KMS-11 (cell line): ENCODE results near the gene EML6.

Experiments
- H2AFZ ChIP-seq: fragments of 200-600 bp; sonication (generic); 2 replicates; pipeline ENCODE4 v1.6.1; 2016; ENCODE audit warnings: antibody characterized with exemption, mixed run types, low read depth
- H3K27ac ChIP-seq: fragments of 200-600 bp; sonication (generic); 2 replicates; pipeline ENCODE4 v1.6.1; 2016; ENCODE audit warnings: mild to moderate bottlenecking, mixed run types
- H3K27me3 ChIP-seq: fragments of 200-600 bp; sonication (generic); 2 replicates; pipeline ENCODE4 v1.6.1; 2017; ENCODE audit warnings: mild to moderate bottlenecking, low read depth, mixed run types, moderate library complexity; ENCODE audit not compliant: insufficient read depth
- H3K36me3 ChIP-seq: fragments of 200-600 bp; sonication (generic); 2 replicates; pipeline ENCODE4 v1.6.1; 2017; ENCODE audit warnings: mild to moderate bottlenecking, mixed run types; ENCODE audit not compliant: insufficient read depth
- H3K4me1 ChIP-seq: fragments of 200-600 bp; sonication (generic); 2 replicates; pipeline ENCODE4 v1.6.1; 2016; ENCODE audit warnings: mild to moderate bottlenecking, low read depth, mixed run types; ENCODE audit not compliant: poor library complexity, severe bottlenecking
- H3K4me2 ChIP-seq: fragments of 200-600 bp; sonication (generic); 2 replicates; pipeline ENCODE4 v1.7.0; 2016; ENCODE audit warnings: mild to moderate bottlenecking, mixed run types
- H3K4me3 ChIP-seq: fragments of 200-600 bp; sonication (generic); IDR thresholded peaks from 2 replicates; pipeline ENCODE4 v1.6.1; 2017; ENCODE audit warnings: low read depth, low read length, mixed read lengths; ENCODE audit not compliant: insufficient read depth
- H3K79me2 ChIP-seq: fragments of 200-600 bp; sonication (generic); 2 replicates; pipeline ENCODE4 v1.6.1; 2016; ENCODE audit warnings: low read depth, mixed run types; ENCODE audit not compliant: insufficient read depth
- H3K9ac ChIP-seq: fragments of 200-600 bp; sonication (generic); 2 replicates; pipeline ENCODE4 v1.6.1; 2016; ENCODE audit warnings: mild to moderate bottlenecking, mixed run types
- H4K20me1 ChIP-seq: fragments of 200-600 bp; sonication (generic); 2 replicates; pipeline ENCODE4 v1.6.1; 2016; ENCODE audit warnings: mild to moderate bottlenecking, mixed run types; ENCODE audit not compliant: insufficient read depth
- CTCF ChIP-seq: fragments of 200-600 bp; sonication (generic); conservative IDR thresholded peaks from 2 replicates; pipeline ENCODE4 v1.6.1; 2017; ENCODE audit warnings: low read depth, mild to moderate bottlenecking, antibody characterized with exemption, low read length, moderate library complexity, mixed read lengths

The EML6 gene

GRCh38 chr2:54740333-54740732 is 16.9 kb downstream of the EML6 start:
- Histone ChIP-seq H3K36me3 (no peaks in the 10 kb centered on the region), H3K4me3 (no peak overlapping the region), H3K79me2 (no peaks in the 10 kb centered on the region), H3K4me2 (no peak overlapping the region), H4K20me1 (no peaks in the 10 kb centered on the region), H3K27ac (no peak overlapping the region), H3K9ac (no peak overlapping the region), H3K27me3 (no peaks in the 10 kb centered on the region), H2AFZ (no peak overlapping the region), H3K4me1 (no peaks in the 10 kb centered on the region)
- TF ChIP-seq CTCF: no peak

- H3K27ac ChIP-seq: no peak overlapping the region
- H3K4me2 ChIP-seq: no peak overlapping the region
- H3K27me3 ChIP-seq: no peaks in the 10 kb centered on the region
- H3K79me2 ChIP-seq: no peaks in the 10 kb centered on the region
- H3K9ac ChIP-seq: no peak overlapping the region
- H3K4me3 ChIP-seq: no peak overlapping the region
- no peaks in the 10 kb centered on the region for H3K36me3 ChIP-seq
- no peaks in the 10 kb centered on the region for H4K20me1 ChIP-seq
- TF ChIP-seq CTCF: no peak
- H3K4me1 ChIP-seq: no peaks in the 10 kb centered on the region
- H2AFZ ChIP-seq: no peak overlapping the region
Observed at GRCh38 chr2:54741250-54741649, 17.8 kb downstream of the EML6 start.

DNA sequence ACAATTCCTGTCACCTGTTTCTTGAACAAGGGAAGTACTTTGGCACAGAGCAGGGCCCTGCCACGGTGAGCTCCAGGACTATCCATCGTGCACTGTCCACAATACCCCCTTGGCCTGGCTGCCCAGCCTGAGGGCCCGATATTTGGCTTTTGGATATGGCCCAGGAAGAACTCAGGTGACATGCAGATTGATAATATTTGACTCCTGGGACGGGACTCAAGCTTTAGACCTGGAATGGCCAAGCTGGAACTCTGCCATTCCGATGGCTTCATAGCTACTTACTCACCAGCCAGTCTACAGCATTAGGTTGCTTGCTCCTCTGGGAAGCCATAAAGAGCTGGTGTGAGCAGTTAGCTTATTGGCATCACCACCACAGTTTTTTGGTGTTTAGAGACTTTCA is 26.6 kb downstream of the EML6 start:
- no peak for TF ChIP-seq CTCF
- Histone ChIP-seq H3K27me3 (no peaks in the 10 kb centered on the region), H4K20me1 (no peaks in the 10 kb centered on the region), H3K4me1 (peaks cover 15% of the 10 kb centered on the region), H3K4me2 (no peak overlapping the region), H3K4me3 (no peak overlapping the region), H3K79me2 (no peaks in the 10 kb centered on the region), H3K9ac (no peak overlapping the region), H3K36me3 (no peaks in the 10 kb centered on the region), H3K27ac (no peak overlapping the region), H2AFZ (no peak overlapping the region)

- Histone ChIP-seq H3K4me1 (peaks cover 35% of the 10 kb centered on the region), H4K20me1 (no peaks in the 10 kb centered on the region)
- TF ChIP-seq CTCF: no peak
Observed at GRCh38 chr2:54752439-54752838, 29.0 kb downstream of the EML6 start.

More at GRCh38 chr2:54752439-54752838, 29.0 kb downstream of the EML6 start:
- H3K79me2 ChIP-seq: no peaks in the 10 kb centered on the region
- H3K27me3 ChIP-seq: no peaks in the 10 kb centered on the region
- H2AFZ ChIP-seq: no peak overlapping the region
- no peak overlapping the region for H3K27ac ChIP-seq
- no peak overlapping the region for H3K9ac ChIP-seq
- H3K4me3 ChIP-seq: no peak overlapping the region
- H3K36me3 ChIP-seq: no peaks in the 10 kb centered on the region
- no peak overlapping the region for H3K4me2 ChIP-seq
